NOMO-1 treated with dmso at 0.1 percent for 144 hours (cell line): ENCODE measurements around the gene DGKI.

Experiments
- DNase-seq: peaks from one replicate; lab custom pipeline; 2025; ENCODE audit not compliant: unreplicated experiment; lab: John Stamatoyannopoulos, UW

The DGKI gene

GRCh38 chr7:137547485-137547884 is 299.3 kb downstream of the DGKI start:
- no peak for DNase-seq

- no peak for DNase-seq
Observed at GRCh38 chr7:137546671-137547070, 300.1 kb downstream of the DGKI start.

- DNase-seq, result no peak
Observed at GRCh38 chr7:137546009-137546408, 300.8 kb downstream of the DGKI start.

GRCh38 chr7:137545059-137545716 is 301.6 kb downstream of the DGKI start:
- DNase-seq, result no peak

- DNase-seq, result no peak
Observed at GRCh38 chr7:137544453-137545058, 302.2 kb downstream of the DGKI start.

- DNase-seq, result no peak
Observed at GRCh38 chr7:137539111-137539715, 307.6 kb downstream of the DGKI start.

- no peak for DNase-seq
Observed at GRCh38 chr7:137538361-137538762, 308.4 kb downstream of the DGKI start.

- DNase-seq, result no peak
Observed at GRCh38 chr7:137535579-137535978, 311.2 kb downstream of the DGKI start.

- no peak for DNase-seq
Observed at GRCh38 chr7:137531671-137532070, 315.1 kb downstream of the DGKI start.

GRCh38 chr7:137527634-137528033 is 319.1 kb downstream of the DGKI start:
- DNase-seq, result no peak

GRCh38 chr7:137523171-137523570 is 323.6 kb downstream of the DGKI start:
- no peak for DNase-seq

- no peak for DNase-seq
Observed at GRCh38 chr7:137521451-137521850, 325.3 kb downstream of the DGKI start.

- no peak for DNase-seq
Observed at GRCh38 chr7:137519947-137520346, 326.8 kb downstream of the DGKI start.

- DNase-seq, result no peak
Observed at GRCh38 chr7:137519181-137519691, 327.5 kb downstream of the DGKI start.

GRCh38 chr7:137513091-137513490 is 333.7 kb downstream of the DGKI start:
- DNase-seq, result no peak

GRCh38 chr7:137507096-137507495 is 339.7 kb downstream of the DGKI start:
- no peak for DNase-seq

- DNase-seq, result no peak
Observed at GRCh38 chr7:137506031-137506430, 340.7 kb downstream of the DGKI start.

- DNase-seq, result no peak
Observed at GRCh38 chr7:137501562-137501961, 345.2 kb downstream of the DGKI start.

GRCh38 chr7:137492889-137493288 is 353.9 kb downstream of the DGKI start:
- no peak for DNase-seq

- no peak for DNase-seq
Observed at GRCh38 chr7:137489880-137490279, 356.9 kb downstream of the DGKI start.

- no peak for DNase-seq
Observed at GRCh38 chr7:137488038-137488437, 358.7 kb downstream of the DGKI start.

- no peak for DNase-seq
Observed at GRCh38 chr7:137485818-137486217, 361.0 kb downstream of the DGKI start.
